ENCODE data around the gene PPIP5K2.

DNA sequence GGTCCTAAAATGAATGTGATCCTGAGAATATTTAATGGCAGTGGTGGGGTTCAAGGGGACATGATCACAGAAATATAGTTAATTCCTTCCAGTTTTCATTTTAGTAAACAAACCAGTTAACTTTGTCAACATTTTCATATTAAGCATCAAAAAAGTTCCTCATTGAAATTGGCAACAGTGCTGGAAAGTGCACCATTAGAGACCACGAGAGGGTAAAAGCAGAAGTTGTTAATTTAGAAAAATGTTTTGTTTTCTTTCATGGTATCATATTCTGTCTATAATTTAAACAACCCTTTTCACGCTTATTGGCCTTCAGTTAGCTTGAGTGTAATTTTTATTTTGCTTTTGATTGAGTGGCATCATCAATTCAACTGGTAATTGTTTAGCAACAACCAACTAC is 12.0 kb upstream of the PPIP5K2 start:
- TF ChIP-seq, protein P1, sequence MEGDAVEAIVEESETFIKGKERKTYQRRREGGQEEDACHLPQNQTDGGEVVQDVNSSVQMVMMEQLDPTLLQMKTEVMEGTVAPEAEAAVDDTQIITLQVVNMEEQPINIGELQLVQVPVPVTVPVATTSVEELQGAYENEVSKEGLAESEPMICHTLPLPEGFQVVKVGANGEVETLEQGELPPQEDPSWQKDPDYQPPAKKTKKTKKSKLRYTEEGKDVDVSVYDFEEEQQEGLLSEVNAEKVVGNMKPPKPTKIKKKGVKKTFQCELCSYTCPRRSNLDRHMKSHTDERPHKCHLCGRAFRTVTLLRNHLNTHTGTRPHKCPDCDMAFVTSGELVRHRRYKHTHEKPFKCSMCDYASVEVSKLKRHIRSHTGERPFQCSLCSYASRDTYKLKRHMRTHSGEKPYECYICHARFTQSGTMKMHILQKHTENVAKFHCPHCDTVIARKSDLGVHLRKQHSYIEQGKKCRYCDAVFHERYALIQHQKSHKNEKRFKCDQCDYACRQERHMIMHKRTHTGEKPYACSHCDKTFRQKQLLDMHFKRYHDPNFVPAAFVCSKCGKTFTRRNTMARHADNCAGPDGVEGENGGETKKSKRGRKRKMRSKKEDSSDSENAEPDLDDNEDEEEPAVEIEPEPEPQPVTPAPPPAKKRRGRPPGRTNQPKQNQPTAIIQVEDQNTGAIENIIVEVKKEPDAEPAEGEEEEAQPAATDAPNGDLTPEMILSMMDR (conservative IDR thresholded peaks at IDR 0.05; ENCODE audit: low read depth, low read length): no peak
- TF ChIP-seq EZH2 (IDR thresholded peaks at IDR 0.05; ENCODE audit: low read length, unreplicated experiment) (no peak), EZH2phosphoT487 (IDR thresholded peaks at IDR 0.05; ENCODE audit: borderline replicate concordance, low read length) (no peak)

All from PC-3 (cell line).